GM21619 (cell line): ENCODE measurements around the gene RASSF8.

Experiments
- ATAC-seq: cut with Tn5 transposase; IDR thresholded peaks from one replicate; pipeline ENCODE4 v1.9.1; 2021; ENCODE audit not compliant: unreplicated experiment

The RASSF8 gene, protein sequence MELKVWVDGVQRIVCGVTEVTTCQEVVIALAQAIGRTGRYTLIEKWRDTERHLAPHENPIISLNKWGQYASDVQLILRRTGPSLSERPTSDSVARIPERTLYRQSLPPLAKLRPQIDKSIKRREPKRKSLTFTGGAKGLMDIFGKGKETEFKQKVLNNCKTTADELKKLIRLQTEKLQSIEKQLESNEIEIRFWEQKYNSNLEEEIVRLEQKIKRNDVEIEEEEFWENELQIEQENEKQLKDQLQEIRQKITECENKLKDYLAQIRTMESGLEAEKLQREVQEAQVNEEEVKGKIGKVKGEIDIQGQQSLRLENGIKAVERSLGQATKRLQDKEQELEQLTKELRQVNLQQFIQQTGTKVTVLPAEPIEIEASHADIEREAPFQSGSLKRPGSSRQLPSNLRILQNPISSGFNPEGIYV

GRCh38 chr12:25958428-25959070 lies at the start of gene RASSF8:
Gene RASSF8, plus strand, starts transcription at chr12:25958682. Its CDS starts 96,662 bp downstream, at chr12:26055344.
- ATAC-seq = peak; percentile 78

DNA sequence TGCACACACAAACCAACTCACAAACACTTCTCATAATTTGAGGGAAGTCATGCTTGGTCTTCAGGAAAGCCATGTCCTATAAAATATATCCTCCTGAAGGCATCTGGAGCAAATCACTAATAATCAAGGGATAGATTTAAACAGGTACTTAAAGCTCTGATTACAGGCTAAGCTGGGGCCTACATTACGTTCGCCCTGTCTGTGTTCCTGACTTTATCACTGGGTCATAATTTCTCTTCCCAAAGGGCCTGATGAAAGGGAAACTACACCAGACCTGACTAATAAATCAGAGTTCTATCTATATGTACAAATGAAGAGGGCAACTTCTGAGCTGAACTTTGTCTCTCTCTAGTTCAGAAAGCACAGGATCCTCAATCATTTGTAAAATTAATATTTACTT lies 43.9 kb upstream of the RASSF8 start:
- no peak for ATAC-seq

DNA sequence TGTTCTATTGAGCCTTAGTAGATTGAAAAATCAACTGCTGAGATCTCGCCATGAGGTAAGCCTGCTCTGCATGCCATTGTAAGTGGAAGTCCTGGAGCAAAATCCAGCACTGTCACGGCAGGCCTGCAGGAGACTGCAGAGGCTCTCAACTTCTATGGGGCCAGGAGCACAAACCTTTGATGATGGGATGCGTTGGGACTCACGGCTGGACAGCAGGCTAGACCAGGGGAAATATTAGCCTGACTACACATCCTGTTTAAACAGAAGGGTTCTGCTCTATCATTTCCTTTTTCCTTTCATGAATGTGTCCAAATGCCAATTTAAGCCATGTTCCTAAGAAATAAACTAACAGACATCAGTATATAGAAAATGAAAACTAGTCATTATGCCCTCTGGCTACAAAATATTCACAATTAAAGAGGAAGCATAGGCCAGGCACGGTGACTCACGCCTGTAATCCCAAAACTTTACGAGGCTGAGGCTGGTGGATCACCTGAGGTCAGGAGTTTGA lies 33.9 kb upstream of the RASSF8 start:
- ATAC-seq = no peak

GRCh38 chr12:25925064-25925463 lies 33.4 kb upstream of the RASSF8 start:
- ATAC-seq = no peak

- ATAC-seq = no peak
Measured at GRCh38 chr12:25926536-25926935, 31.9 kb upstream of the RASSF8 start.

DNA sequence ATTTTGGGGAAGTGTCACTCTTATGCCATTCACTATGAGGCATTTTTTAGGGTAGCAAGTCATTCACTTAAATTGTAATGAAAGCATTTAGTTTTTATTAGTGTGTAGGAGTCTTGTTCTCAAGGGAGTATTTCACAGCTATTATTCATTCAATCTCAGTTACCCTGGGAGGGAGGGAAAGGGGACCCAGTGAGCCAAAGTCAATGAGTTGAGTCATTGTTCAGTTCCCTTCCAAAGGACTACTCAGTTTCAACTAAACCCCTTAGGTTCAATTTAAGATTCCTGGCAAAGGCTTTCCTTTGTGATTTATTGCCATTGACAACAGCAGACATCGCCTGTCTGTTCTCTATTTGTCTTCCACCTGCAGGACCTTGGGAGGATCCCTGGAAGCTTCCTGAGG lies 29.3 kb upstream of the RASSF8 start:
- no peak for ATAC-seq

GRCh38 chr12:25932971-25933370 lies 25.5 kb upstream of the RASSF8 start:
- no peak for ATAC-seq

DNA sequence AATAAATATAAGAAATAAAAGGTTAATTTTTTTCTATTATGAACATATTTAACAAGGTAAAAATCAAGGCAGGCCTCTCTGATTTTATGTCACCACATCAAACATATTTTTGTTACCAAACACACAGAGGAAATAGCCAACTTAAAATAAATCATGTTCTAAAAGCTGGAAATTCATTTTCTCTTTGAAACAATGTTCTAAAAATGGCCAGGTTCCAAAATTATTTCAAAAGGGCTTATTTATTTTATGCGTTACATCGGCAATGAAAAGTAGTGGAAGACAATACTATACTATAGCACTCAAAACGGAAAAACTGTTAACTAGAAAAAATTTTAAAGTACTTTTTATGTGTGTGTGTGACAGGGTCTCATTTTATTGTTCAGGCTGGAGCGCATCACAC lies 24.0 kb upstream of the RASSF8 start:
- ATAC-seq = no peak

GRCh38 chr12:25935355-25936144 lies 22.9 kb upstream of the RASSF8 start:
- no peak for ATAC-seq

- no peak for ATAC-seq
Measured at GRCh38 chr12:25937096-25937495, 21.4 kb upstream of the RASSF8 start.

- no peak for ATAC-seq
Measured at GRCh38 chr12:25938581-25938980, 19.9 kb upstream of the RASSF8 start.

GRCh38 chr12:25939606-25940005 lies 18.9 kb upstream of the RASSF8 start:
- no peak for ATAC-seq

DNA sequence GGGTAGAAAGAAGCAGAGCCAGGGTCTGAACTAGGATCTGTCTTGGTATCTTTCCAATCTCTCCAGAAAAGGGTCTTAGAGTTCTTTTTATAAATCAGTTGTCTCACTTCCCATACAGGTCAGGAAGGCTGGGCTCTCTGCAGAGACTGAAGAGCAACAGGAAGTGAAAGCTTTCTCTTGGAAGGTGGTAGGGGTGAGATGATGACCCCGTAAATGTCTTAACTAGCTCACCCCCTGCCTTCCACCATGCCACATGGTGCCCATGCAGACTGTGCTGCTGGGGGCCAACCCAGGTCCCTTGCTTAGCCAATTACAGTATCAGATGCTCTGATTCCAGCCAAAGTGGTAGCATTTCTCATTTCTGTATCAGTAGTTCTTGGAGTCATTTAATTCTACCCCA lies 17.6 kb upstream of the RASSF8 start:
- ATAC-seq = no peak

GRCh38 chr12:25942709-25943108 lies 15.8 kb upstream of the RASSF8 start:
- ATAC-seq = no peak

DNA sequence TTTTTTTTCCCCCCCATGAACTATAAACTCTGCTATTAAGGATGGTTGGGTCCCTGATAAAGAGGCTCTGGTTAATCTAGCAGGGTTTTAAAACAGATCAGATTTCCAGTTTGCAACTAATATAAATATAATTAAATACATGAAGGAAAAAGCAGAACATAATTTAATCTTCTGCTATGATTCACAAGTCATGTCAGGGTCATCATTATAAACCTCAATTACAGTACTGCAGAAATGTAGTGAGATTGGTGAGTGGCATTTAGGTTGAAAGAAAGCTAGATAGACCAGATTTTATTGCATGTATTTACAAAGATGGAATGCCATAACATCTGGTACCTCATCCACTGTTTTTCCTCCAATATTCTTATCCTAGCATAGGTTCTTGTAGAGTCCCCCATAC lies 14.5 kb upstream of the RASSF8 start:
- no peak for ATAC-seq

- no peak for ATAC-seq
Measured at GRCh38 chr12:25949343-25949742, 9.1 kb upstream of the RASSF8 start.

- no peak for ATAC-seq
Measured at GRCh38 chr12:25950329-25951115, 8.0 kb upstream of the RASSF8 start.

DNA sequence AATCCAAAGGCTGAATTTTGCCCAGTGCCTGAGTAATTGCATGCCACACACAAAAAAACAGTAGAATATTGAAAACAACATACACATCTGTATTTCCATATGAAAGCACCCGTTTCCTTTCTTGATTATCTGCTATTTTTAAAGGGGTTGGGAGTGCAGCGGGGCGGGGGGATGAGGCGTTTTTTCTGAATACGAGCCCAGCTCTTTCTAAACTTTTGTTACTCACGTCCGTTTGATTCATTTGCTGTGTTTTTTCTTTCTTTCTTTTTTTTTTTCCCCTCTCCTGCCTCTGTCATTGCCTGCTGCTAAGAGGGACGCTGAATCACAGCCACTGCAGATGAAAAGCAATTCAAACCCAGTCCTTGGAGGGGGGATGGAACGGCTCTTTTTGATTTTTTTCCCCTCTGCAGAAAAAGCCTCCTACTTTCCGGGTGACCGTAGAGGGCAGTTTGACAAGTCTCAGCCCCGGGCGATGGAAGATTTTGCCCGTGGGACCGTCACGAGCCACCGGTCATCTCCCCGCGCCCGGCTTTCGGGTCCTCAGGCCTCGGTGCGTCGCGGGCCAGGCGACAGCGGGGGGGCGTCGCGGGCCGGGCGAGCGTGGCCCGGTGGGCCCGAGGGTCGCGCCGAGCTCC lies 572 bp upstream of the RASSF8 start:
- ATAC-seq = peak; percentile 28

DNA sequence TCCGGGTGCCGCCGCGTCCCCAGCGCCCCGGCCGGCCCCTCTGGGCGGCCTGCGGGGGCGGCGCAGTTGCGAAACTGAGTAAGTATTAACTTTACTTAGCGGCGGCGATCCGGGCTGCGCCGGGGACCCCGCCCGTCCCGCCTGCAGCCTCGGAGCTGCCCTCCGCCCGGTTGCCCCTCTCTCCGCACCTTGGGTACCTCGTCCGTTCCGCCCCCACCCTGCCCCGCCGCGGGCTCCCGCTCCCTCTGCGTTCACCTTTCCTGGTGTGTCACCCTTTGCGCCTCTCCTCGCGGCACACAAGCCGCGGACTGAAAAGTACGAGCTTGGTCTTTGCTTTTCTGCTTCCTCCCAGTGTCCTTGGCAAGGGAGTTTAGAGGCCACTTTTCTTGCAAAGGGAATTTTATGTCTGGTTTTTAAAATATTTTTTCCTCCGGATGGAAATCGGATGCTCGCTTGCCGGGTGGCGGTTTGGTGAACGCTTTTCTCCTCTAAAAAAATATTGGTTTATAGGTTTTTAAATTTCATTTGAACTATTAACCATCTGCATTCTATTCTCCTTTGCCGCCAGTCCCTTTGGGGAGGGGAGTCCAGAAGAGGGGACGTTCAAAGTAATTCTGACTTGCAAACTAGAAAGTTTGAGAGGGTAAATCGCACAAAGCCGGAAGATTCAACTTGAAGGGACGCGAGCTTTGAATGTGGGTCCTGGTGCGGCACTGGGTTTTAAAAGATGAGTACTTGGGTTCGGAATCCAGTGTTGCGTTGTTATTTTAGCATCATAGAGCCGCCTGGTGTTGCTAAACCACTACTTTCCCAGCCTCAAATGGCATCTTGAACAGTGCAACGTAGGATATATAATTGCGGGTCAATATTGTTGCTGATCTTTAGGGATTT lies 834 bp downstream of the RASSF8 start:
- peak; percentile 39 for ATAC-seq
